Measurements from ENCODE around the gene RASL11B. TPM values are rescaled to one million over a fixed set of nuclear protein-coding genes. Genes with fewer than 3 reads are reported as not detected.

Gene RASL11B
- total and polyA plus RNA-seq, 2 donors (not counting 3 experiments of a cell fraction or from before 2014, with no cell fraction given): 0.83 TPM; not detected in 1

DNA sequence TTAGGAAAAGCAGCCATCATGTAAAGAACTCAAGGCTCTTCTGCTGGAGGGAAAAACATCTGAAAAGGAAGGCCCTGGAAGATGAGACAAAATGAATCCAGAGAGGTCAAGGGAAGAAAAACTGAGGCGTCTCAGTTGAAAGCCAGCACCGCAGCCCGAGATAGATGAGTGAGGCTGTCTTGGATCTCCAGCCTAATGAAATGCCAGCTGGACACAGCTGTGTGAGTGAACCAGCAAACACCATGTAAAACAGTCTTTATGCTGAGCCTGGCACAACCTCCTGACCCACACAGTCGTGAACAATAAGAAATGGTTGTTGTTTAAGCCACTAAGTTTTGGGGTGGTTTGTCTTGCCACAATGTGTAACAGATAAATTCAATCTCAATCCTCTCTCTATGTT is 48.6 kb upstream of the RASL11B start:
- no peaks in the 10 kb centered on the region for H3K79me2 ChIP-seq (ENCODE audit: control insufficient read depth, insufficient read depth, low read length)
- intact Hi-C loops (cut with micrococcal nuclease) (no loop called here), dilution Hi-C loops (cut with MboI; ENCODE audit: extremely low pct_ligation_motif_present, low sequenced_read_pairs) (no loop called here)
- H3K4me1 ChIP-seq (ENCODE audit: control insufficient read depth, extremely low read depth, insufficient read depth, low read length): no peaks in the 10 kb centered on the region
- H3K4me2 ChIP-seq (ENCODE audit: insufficient read depth, low read length): no peak overlapping the region
- H2AFZ ChIP-seq (ENCODE audit: low read depth, low read length): no peak overlapping the region
- no peak overlapping the region for H3K4me3 ChIP-seq (replicated peaks in 1 of 3; ENCODE audit: insufficient read depth in 1 of 3, low read depth in 1 of 3, low read length in 3 of 3)
- CTCF ChIA-PET: no interaction called here
- DNase-seq (ENCODE audit: low read depth, low spot score) (no peak), FAIRE-seq (no peak)
- H3K36me3 ChIP-seq (ENCODE audit: control insufficient read depth in 2 of 2, extremely low read depth in 1 of 2, insufficient read depth in 2 of 2, low read length in 2 of 2): no peaks in the 10 kb centered on the region
- H3K27me3 ChIP-seq (ENCODE audit: control insufficient read depth in 2 of 2, insufficient read depth in 2 of 2, low read length in 2 of 2): no peaks in the 10 kb centered on the region
- H3K9me3 ChIP-seq (replicated peaks; ENCODE audit: control insufficient read depth, insufficient read depth, low read length): no peaks in the 10 kb centered on the region
- no TSS peak for BruUV-seq (replicated peaks)
- TF ChIP-seq POLR2A (IDR thresholded peaks at IDR 0.05; ENCODE audit: low read depth, low read length) (no peak), FOS (IDR thresholded peaks at IDR 0.05; ENCODE audit: borderline replicate concordance, insufficient read depth, low read length) (no peak), JUN (IDR thresholded peaks at IDR 0.05; ENCODE audit: borderline replicate concordance, insufficient read depth, insufficient read length, low read depth) (no peak), GATA2 (IDR thresholded peaks at IDR 0.05; ENCODE audit: insufficient read depth, insufficient read length, low read depth, low read length) (no peak), EZH2 (IDR thresholded peaks at IDR 0.05; ENCODE audit: borderline replicate concordance, low read depth, low read length, severe bottlenecking) (no peak)
- TF ChIP-seq, protein P1, sequence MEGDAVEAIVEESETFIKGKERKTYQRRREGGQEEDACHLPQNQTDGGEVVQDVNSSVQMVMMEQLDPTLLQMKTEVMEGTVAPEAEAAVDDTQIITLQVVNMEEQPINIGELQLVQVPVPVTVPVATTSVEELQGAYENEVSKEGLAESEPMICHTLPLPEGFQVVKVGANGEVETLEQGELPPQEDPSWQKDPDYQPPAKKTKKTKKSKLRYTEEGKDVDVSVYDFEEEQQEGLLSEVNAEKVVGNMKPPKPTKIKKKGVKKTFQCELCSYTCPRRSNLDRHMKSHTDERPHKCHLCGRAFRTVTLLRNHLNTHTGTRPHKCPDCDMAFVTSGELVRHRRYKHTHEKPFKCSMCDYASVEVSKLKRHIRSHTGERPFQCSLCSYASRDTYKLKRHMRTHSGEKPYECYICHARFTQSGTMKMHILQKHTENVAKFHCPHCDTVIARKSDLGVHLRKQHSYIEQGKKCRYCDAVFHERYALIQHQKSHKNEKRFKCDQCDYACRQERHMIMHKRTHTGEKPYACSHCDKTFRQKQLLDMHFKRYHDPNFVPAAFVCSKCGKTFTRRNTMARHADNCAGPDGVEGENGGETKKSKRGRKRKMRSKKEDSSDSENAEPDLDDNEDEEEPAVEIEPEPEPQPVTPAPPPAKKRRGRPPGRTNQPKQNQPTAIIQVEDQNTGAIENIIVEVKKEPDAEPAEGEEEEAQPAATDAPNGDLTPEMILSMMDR (IDR thresholded peaks at IDR 0.05; ENCODE audit: extremely low read depth in 1 of 2, insufficient read depth in 1 of 2, low read depth in 1 of 2, low read length in 2 of 2): no peak
- POLR2A ChIA-PET: no interaction called here
- H4K20me1 ChIP-seq (replicated peaks; ENCODE audit: control insufficient read depth, extremely low read depth, insufficient read depth, low read length): no peaks in the 10 kb centered on the region
- no peak overlapping the region for H3K27ac ChIP-seq (ENCODE audit: insufficient read depth, low read depth, low read length)
- no peak overlapping the region for H3K9ac ChIP-seq (replicated peaks; ENCODE audit: extremely low read depth, insufficient read depth, low read length)
- no peaks in the 10 kb centered on the region for H3K9me1 ChIP-seq (replicated peaks; ENCODE audit: control insufficient read depth, extremely low read depth, insufficient read depth, low read length)

DNA sequence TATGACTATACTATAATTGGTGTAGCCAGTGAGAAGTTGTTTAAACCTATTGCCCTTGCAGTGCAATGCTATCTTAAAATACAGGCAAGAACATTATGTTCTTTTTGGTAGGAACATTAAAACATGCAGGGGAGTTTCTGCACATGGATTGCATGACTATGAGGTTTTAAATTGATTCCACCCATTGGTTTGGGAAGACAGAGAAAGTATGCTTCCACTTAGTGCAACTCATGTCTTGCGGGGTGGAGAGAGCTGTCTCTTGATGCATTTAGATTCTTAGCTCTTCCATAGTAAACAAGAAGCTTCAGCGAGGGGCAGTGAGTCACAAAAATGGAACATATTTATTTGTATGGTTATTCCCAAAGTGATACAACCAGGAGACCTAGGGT is 39.5 kb upstream of the RASL11B start:
- Histone ChIP-seq H3K4me3 (replicated peaks in 1 of 3; ENCODE audit: insufficient read depth in 1 of 3, low read depth in 1 of 3, low read length in 3 of 3) (no peak overlapping the region), H3K9me1 (replicated peaks; ENCODE audit: control insufficient read depth, extremely low read depth, insufficient read depth, low read length) (no peaks in the 10 kb centered on the region), H3K9me3 (replicated peaks; ENCODE audit: control insufficient read depth, insufficient read depth, low read length) (no peaks in the 10 kb centered on the region), H3K36me3 (ENCODE audit: control insufficient read depth in 2 of 2, extremely low read depth in 1 of 2, insufficient read depth in 2 of 2, low read length in 2 of 2) (no peaks in the 10 kb centered on the region), H3K4me2 (ENCODE audit: insufficient read depth, low read length) (no peak overlapping the region), H3K9ac (replicated peaks; ENCODE audit: extremely low read depth, insufficient read depth, low read length) (no peak overlapping the region), H3K27me3 (ENCODE audit: control insufficient read depth in 2 of 2, insufficient read depth in 2 of 2, low read length in 2 of 2) (no peaks in the 10 kb centered on the region), H2AFZ (ENCODE audit: low read depth, low read length) (no peak overlapping the region), H4K20me1 (replicated peaks; ENCODE audit: control insufficient read depth, extremely low read depth, insufficient read depth, low read length) (no peaks in the 10 kb centered on the region), H3K79me2 (ENCODE audit: control insufficient read depth, insufficient read depth, low read length) (no peaks in the 10 kb centered on the region), H3K27ac (ENCODE audit: insufficient read depth, low read depth, low read length) (no peak overlapping the region), H3K4me1 (ENCODE audit: control insufficient read depth, extremely low read depth, insufficient read depth, low read length) (no peaks in the 10 kb centered on the region)
- POLR2A ChIA-PET: no interaction called here
- intact Hi-C loops (cut with micrococcal nuclease) (no loop called here), dilution Hi-C loops (cut with MboI; ENCODE audit: extremely low pct_ligation_motif_present, low sequenced_read_pairs) (no loop called here)
- FAIRE-seq (no peak), DNase-seq (ENCODE audit: low read depth, low spot score) (no peak)
- TF ChIP-seq, protein P2, sequence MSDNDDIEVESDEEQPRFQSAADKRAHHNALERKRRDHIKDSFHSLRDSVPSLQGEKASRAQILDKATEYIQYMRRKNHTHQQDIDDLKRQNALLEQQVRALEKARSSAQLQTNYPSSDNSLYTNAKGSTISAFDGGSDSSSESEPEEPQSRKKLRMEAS (IDR thresholded peaks at IDR 0.05; ENCODE audit: insufficient read depth, insufficient read length): no peak
- TF ChIP-seq MYC (IDR thresholded peaks at IDR 0.05; ENCODE audit: low read depth, low read length): no peak
- TF ChIP-seq FOS (IDR thresholded peaks at IDR 0.05; ENCODE audit: borderline replicate concordance, insufficient read depth, low read length): no peak
- no peak for TF ChIP-seq GATA2 (IDR thresholded peaks at IDR 0.05; ENCODE audit: insufficient read depth, insufficient read length, low read depth, low read length)
- no peak for TF ChIP-seq EZH2 (IDR thresholded peaks at IDR 0.05; ENCODE audit: borderline replicate concordance, low read depth, low read length, severe bottlenecking)
- TF ChIP-seq POLR2AphosphoS5 (IDR thresholded peaks at IDR 0.05; ENCODE audit: insufficient read depth, low read depth, low read length): no peak
- TF ChIP-seq, protein P1 (IDR thresholded peaks at IDR 0.05; ENCODE audit: extremely low read depth in 1 of 2, insufficient read depth in 1 of 2, low read depth in 1 of 2, low read length in 2 of 2): no peak
- BruUV-seq (replicated peaks): no TSS peak
- CTCF ChIA-PET: no interaction called here
